ENCODE measurements around the gene EHBP1.

Gene EHBP1

GRCh38 chr2:62785216-62785615, 79.7 kb downstream of the EHBP1 start:
- TF ChIP-seq ZNF274 (IDR thresholded peaks at IDR 0.05; ENCODE audit: low read depth, low read length) (no peak), SUZ12 (IDR thresholded peaks at IDR 0.05; ENCODE audit: extremely low read depth, insufficient read depth, insufficient read length) (no peak), YY1 (IDR thresholded peaks at IDR 0.05; ENCODE audit: insufficient read depth, insufficient read length) (no peak)
- Histone ChIP-seq H3K9ac (ENCODE audit: insufficient read length, low read depth) (no peak overlapping the region), H3K9me3 (ENCODE audit: insufficient read depth, low read length) (peaks cover 25% of the 10 kb centered on the region), H3K36me3 (ENCODE audit: insufficient read depth, insufficient read length, low read length) (no peaks in the 10 kb centered on the region), H3K27me3 (ENCODE audit: insufficient read depth, insufficient read length) (no peaks in the 10 kb centered on the region), H3K4me3 (ENCODE audit: insufficient read length, low read depth) (no peak overlapping the region), H3K4me1 (ENCODE audit: insufficient read depth, insufficient read length) (no peaks in the 10 kb centered on the region)
- DNase-seq (ENCODE audit: low read depth, low spot score): no peak

GRCh38 chr2:62785810-62786597, 80.5 kb downstream of the EHBP1 start:
- no peaks in the 10 kb centered on the region for H3K36me3 ChIP-seq (ENCODE audit: insufficient read depth, insufficient read length, low read length)
- DNase-seq (ENCODE audit: low read depth, low spot score): no peak
- no peak overlapping the region for H3K4me3 ChIP-seq (ENCODE audit: insufficient read length, low read depth)
- H3K27me3 ChIP-seq (ENCODE audit: insufficient read depth, insufficient read length): no peaks in the 10 kb centered on the region
- peaks cover 25% of the 10 kb centered on the region for H3K9me3 ChIP-seq (ENCODE audit: insufficient read depth, low read length)
- H3K9ac ChIP-seq (ENCODE audit: insufficient read length, low read depth): no peak overlapping the region
- TF ChIP-seq SUZ12 (IDR thresholded peaks at IDR 0.05; ENCODE audit: extremely low read depth, insufficient read depth, insufficient read length) (no peak), ZNF274 (IDR thresholded peaks at IDR 0.05; ENCODE audit: low read depth, low read length) (no peak), YY1 (IDR thresholded peaks at IDR 0.05; ENCODE audit: insufficient read depth, insufficient read length) (no peak)
- no peaks in the 10 kb centered on the region for H3K4me1 ChIP-seq (ENCODE audit: insufficient read depth, insufficient read length)

- H3K27me3 ChIP-seq (ENCODE audit: insufficient read depth, insufficient read length): no peaks in the 10 kb centered on the region
- H3K4me1 ChIP-seq (ENCODE audit: insufficient read depth, insufficient read length): no peaks in the 10 kb centered on the region
- H3K4me3 ChIP-seq (ENCODE audit: insufficient read length, low read depth): no peak overlapping the region
- no peaks in the 10 kb centered on the region for H3K36me3 ChIP-seq (ENCODE audit: insufficient read depth, insufficient read length, low read length)
- peaks cover 15% of the 10 kb centered on the region for H3K9me3 ChIP-seq (ENCODE audit: insufficient read depth, low read length)
- no peak for TF ChIP-seq ZNF274 (IDR thresholded peaks at IDR 0.05; ENCODE audit: low read depth, low read length)
- TF ChIP-seq SUZ12 (IDR thresholded peaks at IDR 0.05; ENCODE audit: extremely low read depth, insufficient read depth, insufficient read length): no peak
- no peak for TF ChIP-seq YY1 (IDR thresholded peaks at IDR 0.05; ENCODE audit: insufficient read depth, insufficient read length)
- no peak for DNase-seq (ENCODE audit: low read depth, low spot score)
- H3K9ac ChIP-seq (ENCODE audit: insufficient read length, low read depth): no peak overlapping the region
Observed at GRCh38 chr2:62787386-62787785, 81.9 kb downstream of the EHBP1 start.

GRCh38 chr2:62789518-62789917, 84.0 kb downstream of the EHBP1 start:
- H3K9me3 ChIP-seq (ENCODE audit: insufficient read depth, low read length): no peaks in the 10 kb centered on the region
- H3K27me3 ChIP-seq (ENCODE audit: insufficient read depth, insufficient read length): no peaks in the 10 kb centered on the region
- no peaks in the 10 kb centered on the region for H3K36me3 ChIP-seq (ENCODE audit: insufficient read depth, insufficient read length, low read length)
- no peak overlapping the region for H3K4me3 ChIP-seq (ENCODE audit: insufficient read length, low read depth)
- H3K4me1 ChIP-seq (ENCODE audit: insufficient read depth, insufficient read length): no peaks in the 10 kb centered on the region
- no peak overlapping the region for H3K9ac ChIP-seq (ENCODE audit: insufficient read length, low read depth)
- no peak for TF ChIP-seq YY1 (IDR thresholded peaks at IDR 0.05; ENCODE audit: insufficient read depth, insufficient read length)
- TF ChIP-seq ZNF274 (IDR thresholded peaks at IDR 0.05; ENCODE audit: low read depth, low read length): no peak
- TF ChIP-seq SUZ12 (IDR thresholded peaks at IDR 0.05; ENCODE audit: extremely low read depth, insufficient read depth, insufficient read length): no peak
- no peak for DNase-seq (ENCODE audit: low read depth, low spot score)

GRCh38 chr2:62789918-62790317, 84.4 kb downstream of the EHBP1 start:
- TF ChIP-seq SUZ12 (IDR thresholded peaks at IDR 0.05; ENCODE audit: extremely low read depth, insufficient read depth, insufficient read length) (no peak), YY1 (IDR thresholded peaks at IDR 0.05; ENCODE audit: insufficient read depth, insufficient read length) (no peak), ZNF274 (IDR thresholded peaks at IDR 0.05; ENCODE audit: low read depth, low read length) (no peak)
- Histone ChIP-seq H3K9me3 (ENCODE audit: insufficient read depth, low read length) (no peaks in the 10 kb centered on the region), H3K9ac (ENCODE audit: insufficient read length, low read depth) (no peak overlapping the region), H3K4me3 (ENCODE audit: insufficient read length, low read depth) (no peak overlapping the region), H3K27me3 (ENCODE audit: insufficient read depth, insufficient read length) (no peaks in the 10 kb centered on the region), H3K4me1 (ENCODE audit: insufficient read depth, insufficient read length) (no peaks in the 10 kb centered on the region), H3K36me3 (ENCODE audit: insufficient read depth, insufficient read length, low read length) (no peaks in the 10 kb centered on the region)
- no peak for DNase-seq (ENCODE audit: low read depth, low spot score)

- TF ChIP-seq ZNF274 (IDR thresholded peaks at IDR 0.05; ENCODE audit: low read depth, low read length) (no peak), SUZ12 (IDR thresholded peaks at IDR 0.05; ENCODE audit: extremely low read depth, insufficient read depth, insufficient read length) (no peak), YY1 (IDR thresholded peaks at IDR 0.05; ENCODE audit: insufficient read depth, insufficient read length) (no peak)
- Histone ChIP-seq H3K9ac (ENCODE audit: insufficient read length, low read depth) (no peak overlapping the region), H3K36me3 (ENCODE audit: insufficient read depth, insufficient read length, low read length) (no peaks in the 10 kb centered on the region), H3K27me3 (ENCODE audit: insufficient read depth, insufficient read length) (no peaks in the 10 kb centered on the region), H3K4me1 (ENCODE audit: insufficient read depth, insufficient read length) (no peaks in the 10 kb centered on the region), H3K9me3 (ENCODE audit: insufficient read depth, low read length) (no peaks in the 10 kb centered on the region), H3K4me3 (ENCODE audit: insufficient read length, low read depth) (no peak overlapping the region)
- DNase-seq (ENCODE audit: low read depth, low spot score): no peak
Observed at GRCh38 chr2:62792408-62792807, 86.9 kb downstream of the EHBP1 start.

GRCh38 chr2:62793213-62793612, 87.7 kb downstream of the EHBP1 start:
- H3K9ac ChIP-seq (ENCODE audit: insufficient read length, low read depth): no peak overlapping the region
- H3K36me3 ChIP-seq (ENCODE audit: insufficient read depth, insufficient read length, low read length): no peaks in the 10 kb centered on the region
- no peaks in the 10 kb centered on the region for H3K27me3 ChIP-seq (ENCODE audit: insufficient read depth, insufficient read length)
- no peak for DNase-seq (ENCODE audit: low read depth, low spot score)
- no peaks in the 10 kb centered on the region for H3K4me1 ChIP-seq (ENCODE audit: insufficient read depth, insufficient read length)
- TF ChIP-seq YY1 (IDR thresholded peaks at IDR 0.05; ENCODE audit: insufficient read depth, insufficient read length) (no peak), ZNF274 (IDR thresholded peaks at IDR 0.05; ENCODE audit: low read depth, low read length) (no peak), SUZ12 (IDR thresholded peaks at IDR 0.05; ENCODE audit: extremely low read depth, insufficient read depth, insufficient read length) (no peak)
- H3K9me3 ChIP-seq (ENCODE audit: insufficient read depth, low read length): no peaks in the 10 kb centered on the region
- no peak overlapping the region for H3K4me3 ChIP-seq (ENCODE audit: insufficient read length, low read depth)
